Measurements from ENCODE around the gene POLR3GL. TPM values are rescaled to one million over a fixed set of nuclear protein-coding genes. Genes with fewer than 3 reads are reported as not detected.

The POLR3GL gene
- total RNA-seq, 2 donors from 2014 or later: 38.4 to 45.8 TPM

GRCh38 chr1:145997016-145997717, 32.7 kb downstream of the POLR3GL start:
- peak; percentile 58 for DNase-seq
- ATAC-seq: peak; percentile 6 to 33
- intact Hi-C loops (cut with DNase I): loop anchor here in 1 of 2 donors (2.0 kb wide), 1 partner anchor 18 kb away; no protein-coding TSS in a partner anchor

GRCh38 chr1:145997718-145998023, 33.2 kb downstream of the POLR3GL start:
- DNase-seq (no peak), ATAC-seq (no peak)
- intact Hi-C loops (cut with DNase I): loop anchor here in 1 of 2 donors (2.0 kb wide), 1 partner anchor 19 kb away; no protein-coding TSS in a partner anchor

GRCh38 chr1:145999321-146000024, 35.0 kb downstream of the POLR3GL start:
- intact Hi-C loops (cut with DNase I): no loop called here
- no peak for DNase-seq

GRCh38 chr1:146001709-146002108, 37.2 kb downstream of the POLR3GL start:
- ATAC-seq (no peak), DNase-seq (no peak)
- intact Hi-C loops (cut with DNase I): no loop called here

More at GRCh38 chr1:145999321-146000024, 35.0 kb downstream of the POLR3GL start:
- peak; percentile 16 to 21 for ATAC-seq

GRCh38 chr1:146007489-146008133, 43.1 kb downstream of the POLR3GL start:
- no peak for ATAC-seq
- intact Hi-C loops (cut with DNase I): loop anchor here in 1 of 2 donors (2.0 kb wide), 1 partner anchor 31 kb away; no protein-coding TSS in a partner anchor

GRCh38 chr1:146010126-146010738, 45.7 kb downstream of the POLR3GL start:
- intact Hi-C loops (cut with DNase I): loop anchor here (5.0 kb wide), 3 partner anchors 33 to 163 kb away; partner anchors contain the start of gene NUDT17 (in 1 of the 2)
- ATAC-seq (peak in 1 of 2 donors; percentile 32), DNase-seq (no peak)

More at GRCh38 chr1:146007489-146008133, 43.1 kb downstream of the POLR3GL start:
- DNase-seq: no peak

- intact Hi-C loops (cut with DNase I): loop anchor here (2.0 to 5.0 kb wide), 4 partner anchors 36 to 168 kb away; partner anchors contain the start of gene NUDT17 (in 2 of the 2)
- DNase-seq (no peak), ATAC-seq (peak; percentile 48 to 50)
These were observed 48.4 kb downstream of the POLR3GL start for GRCh38 chr1:146012703-146013558.

- no peak for DNase-seq
- ATAC-seq: no peak
- intact Hi-C loops (cut with DNase I): loop anchor here (2.0 to 5.0 kb wide), 4 partner anchors 36 to 169 kb away; partner anchors contain the start of gene NUDT17 (in 2 of the 2)
These were observed 49.1 kb downstream of the POLR3GL start for GRCh38 chr1:146013559-146013922.

- intact Hi-C loops (cut with DNase I): no loop called here
- DNase-seq (no peak), ATAC-seq (no peak)
These were observed 52.4 kb downstream of the POLR3GL start for GRCh38 chr1:146016891-146017290.

- DNase-seq: no peak
- intact Hi-C loops (cut with DNase I): no loop called here
- peak in 1 of 2 donors; percentile 29 for ATAC-seq
These were observed 55.0 kb downstream of the POLR3GL start for GRCh38 chr1:146019231-146020057.

GRCh38 chr1:146020058-146021049, 55.9 kb downstream of the POLR3GL start:
- ATAC-seq: peak in 1 of 2 donors; percentile 17
- intact Hi-C loops (cut with DNase I): no loop called here
- DNase-seq: no peak

GRCh38 chr1:146021050-146021445, 56.6 kb downstream of the POLR3GL start:
- peak in 1 of 2 donors; percentile 71 for ATAC-seq

GRCh38 chr1:146021622-146022402, 57.3 kb downstream of the POLR3GL start, which contains the start of gene HJV:
Gene HJV (minus strand): TSS chr1:146021735. CDS start chr1:146020231, 1,504 bp downstream.
- peak; percentile 81 to 90 for ATAC-seq
- no peak for DNase-seq
- intact Hi-C loops (cut with DNase I): no loop called here

More at GRCh38 chr1:146021050-146021445, 56.6 kb downstream of the POLR3GL start:
- DNase-seq: no peak
- intact Hi-C loops (cut with DNase I): no loop called here

- intact Hi-C loops (cut with DNase I): no loop called here
- ATAC-seq (no peak), DNase-seq (no peak)
These were observed 58.1 kb downstream of the POLR3GL start for GRCh38 chr1:146022403-146023127.

All from left cardiac atrium (tissue), 4 donors.